GM21423 (cell line): Measurements from ENCODE around the gene MYDGF.
"Not testable (repeated sequence)": the region's sequence is repeated elsewhere in the genome, so short reads cannot be mapped to it uniquely, and the experiment has no call there.

Experiments
- ATAC-seq: cut with Tn5 transposase; IDR thresholded peaks from one replicate; pipeline ENCODE4 v1.9.1; 2021; ENCODE audit warnings: mild to moderate bottlenecking, moderate library complexity; ENCODE audit not compliant: unreplicated experiment

MYDGF gene

DNA sequence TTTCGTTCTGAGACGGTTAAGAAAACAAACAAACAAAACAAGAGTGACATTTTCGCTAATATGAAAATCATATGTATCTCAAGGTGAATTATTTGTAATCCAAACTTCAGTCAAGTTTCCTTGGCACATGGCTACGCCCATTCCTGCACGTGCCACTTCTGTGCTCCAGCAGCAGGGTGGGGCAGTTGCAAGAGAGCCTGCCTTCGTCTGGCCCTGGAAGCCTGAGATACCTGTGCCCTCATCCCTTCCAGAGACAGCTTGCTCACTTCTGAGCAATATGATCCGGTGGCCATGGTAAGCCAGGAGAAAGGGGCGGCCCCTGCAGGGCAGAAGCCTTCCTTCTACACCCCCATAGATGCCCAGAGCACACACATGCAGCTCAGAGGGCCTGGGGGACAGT is 31.4 kb upstream of the MYDGF start:
- ATAC-seq: no peak

DNA sequence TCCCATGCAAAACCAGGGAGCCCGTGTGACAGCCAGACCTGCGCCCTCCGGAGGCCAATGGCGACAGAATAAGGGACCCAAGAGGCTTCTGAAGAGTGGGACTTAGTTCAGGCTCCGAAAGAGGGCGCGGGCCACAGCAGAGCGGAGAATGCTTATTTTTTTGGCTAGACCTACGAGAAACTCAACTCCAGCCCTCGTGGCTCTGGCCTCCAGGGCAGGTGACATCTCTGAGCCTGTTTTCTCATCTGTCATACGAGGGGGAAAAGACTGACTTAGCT is 30.5 kb upstream of the MYDGF start:
- ATAC-seq: no peak

DNA sequence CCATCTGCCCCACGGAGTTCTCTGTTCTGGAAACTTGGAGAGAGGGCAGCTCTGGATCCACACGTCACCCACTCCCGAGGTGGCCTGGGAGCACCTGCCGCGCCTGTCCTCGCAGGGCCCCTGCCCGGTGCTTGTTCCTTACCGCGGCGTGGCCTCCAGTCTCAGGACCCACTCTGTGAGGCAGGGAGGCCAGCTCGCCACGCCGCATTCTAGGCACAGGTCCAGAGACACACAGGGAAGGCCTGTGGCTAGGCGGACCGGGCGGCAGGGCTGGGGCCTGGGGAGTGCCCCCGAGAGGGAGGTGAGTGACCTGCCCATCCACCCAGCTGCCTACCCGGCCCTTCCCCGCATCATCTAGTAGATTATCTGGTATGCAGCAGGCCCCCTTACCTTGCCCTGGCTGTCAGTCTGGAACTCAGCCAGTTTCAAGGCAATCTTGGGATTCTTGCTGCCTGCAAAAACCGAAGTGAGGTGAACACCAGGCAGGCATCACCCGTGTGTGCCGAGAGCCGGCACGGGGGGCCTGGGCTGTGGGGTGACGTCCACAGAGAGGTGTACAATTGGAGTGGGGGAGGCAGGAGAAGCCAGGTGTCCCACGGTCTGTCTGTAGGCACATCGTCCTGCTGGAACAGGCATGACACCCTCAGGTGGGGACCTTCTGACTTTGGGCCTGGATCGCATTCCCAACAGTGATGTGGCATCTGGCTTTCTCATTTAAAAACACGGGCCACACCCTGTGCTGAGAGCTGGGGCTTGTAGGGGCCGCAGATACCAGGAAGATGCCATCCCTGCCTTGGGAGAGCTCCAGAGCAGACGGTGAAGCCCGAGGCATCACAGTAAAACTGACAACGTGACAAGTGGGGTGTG is 29.9 kb upstream of the MYDGF start:
- ATAC-seq: no peak

- no peak for ATAC-seq
Observed at GRCh38 chr19:4697304-4697703, 27.2 kb upstream of the MYDGF start.

DNA sequence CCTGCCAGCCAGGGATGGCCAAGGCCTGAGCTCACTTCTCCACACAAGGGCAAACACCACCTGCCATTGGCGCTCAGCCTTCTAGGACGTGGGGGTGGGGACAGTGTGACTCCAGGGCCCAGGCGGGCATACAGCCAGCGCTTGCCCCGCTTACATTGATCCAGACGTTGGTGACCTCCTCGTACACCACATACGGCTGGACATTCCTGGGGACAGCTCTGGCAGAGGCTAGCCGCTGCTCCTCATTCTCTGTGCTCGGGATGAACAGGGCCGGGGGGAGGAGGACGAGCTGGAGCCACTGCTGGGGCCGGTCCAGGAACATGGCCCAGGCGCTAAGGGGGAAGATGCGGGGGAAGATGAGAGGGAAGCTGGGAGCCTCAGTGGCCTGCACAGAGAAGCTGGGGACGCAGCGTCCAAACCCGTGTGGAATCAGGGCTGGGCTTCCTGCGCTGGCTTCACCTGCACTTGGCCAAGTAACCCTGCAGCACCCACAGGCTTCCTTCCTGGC is 25.1 kb upstream of the MYDGF start:
- ATAC-seq: no peak

- ATAC-seq: no peak
Observed at GRCh38 chr19:4694211-4694987, 24.3 kb upstream of the MYDGF start.

DNA sequence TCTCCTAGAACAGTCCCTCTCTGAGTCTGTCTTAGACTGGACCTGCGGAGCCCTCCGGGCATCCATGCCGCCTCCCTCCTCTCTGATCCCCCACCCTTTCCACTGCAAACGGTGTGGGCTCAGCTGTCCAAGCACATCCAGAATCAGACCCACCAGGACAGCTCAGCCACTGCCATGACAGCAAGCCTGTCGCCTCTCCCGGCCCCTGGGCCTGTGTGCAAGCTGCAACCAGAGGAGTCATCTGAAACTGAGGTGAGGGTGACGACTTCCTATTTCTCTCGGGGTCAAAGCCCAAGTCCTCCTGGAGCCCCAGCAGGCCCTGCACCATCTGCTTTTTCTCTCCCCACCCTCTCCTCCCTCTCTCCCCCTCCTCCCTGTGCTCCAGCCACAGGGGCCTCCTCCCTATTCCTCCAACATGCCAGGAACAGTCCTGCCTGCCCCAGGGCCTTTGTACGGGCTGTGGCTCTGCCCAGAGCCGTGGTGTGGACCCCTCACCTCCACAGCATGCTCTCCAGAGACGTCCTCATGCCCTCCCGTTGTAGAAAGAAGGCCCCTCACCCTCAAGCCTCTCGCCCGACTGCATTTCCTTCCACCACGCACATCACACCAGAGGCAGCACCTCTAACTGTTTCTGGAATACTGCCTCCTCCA is 23.5 kb upstream of the MYDGF start:
- ATAC-seq: no peak

- no peak for ATAC-seq
Observed at GRCh38 chr19:4693078-4693350, 22.9 kb upstream of the MYDGF start.

- no peak for ATAC-seq
Observed at GRCh38 chr19:4692251-4693077, 22.3 kb upstream of the MYDGF start.

DNA sequence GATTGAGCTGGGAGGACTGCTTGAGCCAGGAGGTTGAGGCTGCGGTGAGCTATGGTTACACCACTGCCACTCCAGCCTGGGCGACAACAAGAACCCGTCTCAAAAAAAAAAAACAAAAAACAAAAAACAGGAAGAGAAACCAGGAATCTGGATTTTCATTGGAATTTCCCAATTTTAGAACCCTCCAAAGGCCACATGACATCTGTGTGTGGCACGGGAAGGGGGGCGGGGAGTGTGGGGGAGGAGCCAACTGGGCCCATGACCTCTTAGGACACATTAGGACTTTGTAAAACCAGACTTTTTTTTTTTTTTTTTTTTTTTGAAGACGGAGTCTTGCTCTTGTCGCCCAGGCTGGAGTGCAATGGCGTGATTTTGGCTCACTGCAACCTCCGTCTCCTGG is 21.2 kb upstream of the MYDGF start:
- ATAC-seq: no peak

DNA sequence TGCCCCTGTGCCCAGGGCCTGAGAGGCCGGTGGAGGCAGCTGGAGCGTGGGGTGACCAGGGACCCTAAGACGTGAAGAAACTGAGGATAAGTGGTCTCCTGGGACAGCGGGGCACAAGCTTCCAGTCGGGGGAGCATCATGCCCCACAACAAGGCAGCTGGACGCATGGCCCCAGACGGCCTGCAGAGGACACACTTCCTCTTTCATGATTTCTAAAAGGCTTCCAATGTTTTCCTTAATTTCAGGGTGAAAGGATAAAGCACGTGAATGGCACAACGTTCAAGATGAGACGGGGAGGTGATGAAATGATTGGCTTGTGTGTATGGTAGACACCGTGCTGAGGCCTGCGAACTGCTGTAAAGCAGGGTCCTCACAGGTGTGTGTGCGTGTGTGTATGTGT is 20.2 kb upstream of the MYDGF start:
- no peak for ATAC-seq

GRCh38 chr19:4689403-4689802 is 19.3 kb upstream of the MYDGF start:
- ATAC-seq: no peak

GRCh38 chr19:4688587-4688986 is 18.4 kb upstream of the MYDGF start:
- no peak for ATAC-seq

DNA sequence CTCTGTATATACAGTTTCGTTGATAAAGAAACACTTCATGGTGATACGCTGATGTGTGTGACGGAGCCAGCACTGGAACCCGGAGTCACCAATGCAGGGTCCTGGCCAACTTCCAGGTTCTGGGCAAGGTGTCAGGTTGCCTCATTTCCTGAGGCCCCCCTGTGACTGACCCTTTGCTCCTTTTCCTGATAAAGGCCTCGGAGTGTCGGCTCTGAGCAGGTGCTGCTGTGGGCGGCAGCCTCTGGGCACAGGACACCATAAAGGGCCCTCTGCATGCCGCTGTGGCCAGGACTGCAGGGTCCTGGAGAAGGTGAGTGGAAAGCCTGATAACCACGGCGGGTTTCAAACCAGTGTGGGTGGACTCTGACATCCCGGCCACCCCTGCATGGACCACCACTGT is 17.3 kb upstream of the MYDGF start:
- no peak for ATAC-seq

DNA sequence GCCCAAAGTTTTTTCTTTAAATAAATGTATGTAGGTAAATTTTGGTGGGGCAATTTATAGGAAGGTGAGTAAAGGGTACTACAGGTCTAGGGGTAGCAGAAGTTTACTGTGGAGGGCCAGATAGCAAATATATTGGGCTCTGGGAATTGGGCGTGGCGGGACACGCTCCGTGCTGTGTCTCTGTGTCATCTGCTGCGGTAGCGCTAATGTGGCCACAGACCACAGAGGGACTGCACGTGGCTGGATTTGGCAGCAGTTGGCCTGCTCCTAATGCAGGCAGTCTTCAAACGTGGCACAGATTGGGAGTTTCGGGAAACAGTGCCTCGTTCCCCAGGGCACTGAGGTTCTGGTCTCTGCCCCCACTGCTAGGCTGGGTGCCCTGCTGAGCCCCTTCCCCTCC is 16.6 kb upstream of the MYDGF start:
- ATAC-seq: no peak

DNA sequence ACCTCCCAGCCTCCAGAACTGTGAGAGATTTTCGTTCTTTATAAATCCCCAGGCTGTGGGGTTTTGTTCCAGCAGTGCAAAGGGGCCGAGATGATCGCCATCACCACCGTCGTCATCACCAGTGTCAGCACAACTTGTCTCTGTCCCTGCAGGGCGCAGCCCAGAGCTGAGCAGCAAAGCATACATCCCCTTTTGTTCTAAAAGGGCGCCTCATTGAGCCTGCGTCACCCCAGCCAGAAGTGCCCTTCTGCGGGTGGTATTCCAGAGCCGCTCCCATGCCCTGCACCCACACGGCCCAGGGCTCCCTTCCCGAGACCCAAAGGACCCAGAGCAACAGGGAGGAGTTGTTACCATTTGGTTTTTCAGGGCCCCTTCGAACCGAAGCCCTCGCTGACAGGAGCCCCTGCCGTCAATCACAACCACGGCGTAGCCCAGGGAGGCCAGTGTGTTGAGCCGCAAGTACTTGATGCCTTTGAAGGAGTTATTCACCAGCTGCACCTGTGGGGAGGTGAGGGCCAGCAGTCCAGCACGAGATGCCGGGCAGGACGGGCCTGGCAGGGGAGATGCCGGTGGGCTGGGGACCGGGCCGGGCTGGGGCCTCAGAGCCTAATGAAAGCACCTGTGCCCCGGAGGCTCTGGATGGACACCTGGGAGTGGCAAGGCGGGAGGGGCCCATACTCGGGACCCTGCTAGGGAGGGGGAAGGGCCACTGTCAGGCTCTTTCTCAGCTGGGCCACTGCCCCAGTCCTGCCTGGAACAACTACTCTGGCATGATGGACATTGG is 14.4 kb upstream of the MYDGF start:
- ATAC-seq: no peak

DNA sequence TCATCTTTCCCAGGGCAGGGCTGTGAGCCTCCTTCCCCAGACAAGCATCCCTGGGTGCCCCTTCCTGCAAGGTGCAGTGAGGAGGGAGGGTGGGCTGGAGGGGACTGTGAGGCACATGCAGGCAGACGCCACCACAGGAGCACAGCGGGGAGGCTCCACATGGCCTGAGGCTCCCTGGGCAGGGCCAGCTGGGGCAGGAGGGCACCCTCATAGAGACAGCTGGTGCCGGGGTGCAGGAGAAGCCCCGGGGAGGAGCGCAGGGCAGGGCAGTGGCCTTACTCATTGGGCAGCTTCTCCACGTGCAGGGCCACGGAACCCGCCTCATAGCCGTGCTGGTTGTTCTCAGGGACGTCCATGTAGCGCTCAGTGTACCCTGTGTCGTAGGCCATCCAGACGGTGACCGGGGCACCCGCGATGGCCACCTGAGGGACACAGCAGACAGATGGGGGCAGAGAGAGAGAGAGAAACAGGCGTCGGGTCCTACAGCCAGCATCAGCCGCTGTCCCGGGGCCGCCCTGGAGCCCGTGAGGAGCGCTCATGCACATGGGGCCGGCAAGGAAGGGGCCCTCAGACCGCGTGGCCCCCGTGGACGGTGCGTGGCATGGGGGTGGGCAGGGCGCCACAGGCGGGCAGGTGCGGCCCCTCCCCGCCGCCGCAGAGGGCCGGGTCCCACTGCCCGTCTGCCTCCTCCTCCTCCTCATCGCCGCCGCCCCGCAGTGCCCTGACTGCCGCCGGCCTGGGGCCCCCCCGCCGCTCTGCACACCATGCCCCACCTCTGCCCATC is 12.5 kb upstream of the MYDGF start:
- ATAC-seq: no peak

DNA sequence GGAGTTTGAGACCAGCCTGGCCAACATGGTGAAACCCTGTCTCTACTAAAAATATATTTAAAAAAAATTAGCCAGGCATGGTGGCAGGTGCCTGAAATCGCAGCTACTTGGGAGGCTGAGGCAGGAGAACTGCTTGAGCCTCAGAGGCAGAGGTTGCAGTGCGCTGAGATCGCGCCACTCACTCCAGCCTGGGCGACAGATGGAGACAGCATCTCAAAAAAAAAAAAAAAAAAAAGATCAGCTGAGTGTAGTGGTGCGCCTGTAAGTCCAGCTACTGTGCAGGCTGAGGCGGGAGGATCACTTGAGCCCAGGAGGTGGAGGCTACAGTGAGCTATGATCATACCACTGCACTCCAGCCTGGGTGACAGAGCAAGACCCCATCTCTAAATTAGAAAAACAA is 9.9 kb upstream of the MYDGF start:
- not testable (repeated sequence) for ATAC-seq

- ATAC-seq: no peak
Observed at GRCh38 chr19:4678881-4679790, 9.0 kb upstream of the MYDGF start.
